Measurements from ENCODE around the gene TSPAN15.
A peak's percentile ranks its signal among the peaks of the same experiment; 100 is the strongest.

TSPAN15 gene

GRCh38 chr10:69416695-69417094, 34.6 kb upstream of the TSPAN15 start, which contains the start of gene TACR2:
TACR2 (minus strand) TSS chr10:69416918; CDS start chr10:69416323, 595 bp downstream.
- DNase-seq, result peak in 2 of 56 donors; percentile 10 to 19

DNA sequence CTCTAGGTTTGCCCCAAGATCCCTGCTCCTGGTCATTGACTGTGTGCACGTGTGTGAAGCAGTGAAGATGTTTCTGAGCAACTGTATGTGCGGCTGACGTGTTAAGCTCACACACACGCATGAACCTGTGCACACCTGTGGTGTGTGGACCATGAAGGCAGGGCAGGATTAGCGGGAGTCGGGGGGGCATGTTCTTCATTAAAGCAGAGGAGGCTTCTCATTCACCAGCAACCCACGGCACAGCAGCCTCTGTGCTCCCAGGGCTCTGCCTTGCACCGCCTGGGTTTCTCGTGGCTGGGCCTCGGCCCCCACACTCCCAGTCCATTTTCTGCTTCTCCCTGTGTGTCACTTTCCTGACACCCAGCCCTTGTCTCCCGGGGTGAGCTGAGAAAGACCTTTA, 33.7 kb upstream of the TSPAN15 start:
- no peak for DNase-seq

DNA sequence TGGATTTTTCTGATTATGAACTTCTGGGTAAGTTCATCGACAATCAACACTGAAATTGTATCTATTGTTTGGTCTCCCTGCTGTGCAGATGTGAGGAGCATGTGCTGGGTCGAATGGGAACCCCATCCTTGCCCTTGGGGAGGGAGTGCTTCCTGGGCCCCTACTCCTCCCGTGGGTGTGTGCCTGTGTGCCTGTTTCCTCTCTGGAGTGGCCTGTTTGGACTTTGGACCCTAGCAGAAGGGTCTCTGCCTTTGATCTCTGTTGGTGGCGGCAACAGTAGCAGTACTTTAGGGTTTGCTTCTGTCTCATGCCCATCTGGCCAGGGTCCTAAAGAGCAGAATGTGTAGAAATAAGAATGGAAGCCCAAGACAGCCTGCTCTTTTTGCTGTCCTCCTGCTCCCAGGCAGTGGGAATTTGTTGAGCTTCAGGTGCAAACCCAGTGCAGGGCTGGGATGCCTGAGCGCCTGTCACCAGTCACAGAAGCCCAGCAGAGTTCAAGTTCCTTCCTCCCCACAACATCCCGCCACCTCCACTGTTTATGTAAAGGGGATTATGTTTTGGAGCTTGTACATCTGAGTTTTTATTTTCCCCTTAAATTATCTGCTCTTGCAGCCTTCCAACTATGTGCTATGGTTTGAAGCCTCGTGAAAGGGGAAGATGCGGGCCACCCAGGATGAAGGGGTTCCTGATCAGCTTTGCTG, 33.1 kb upstream of the TSPAN15 start:
- DNase-seq, result no peak

- DNase-seq, result no peak
Observed at GRCh38 chr10:69419096-69419743, 32.0 kb upstream of the TSPAN15 start.

GRCh38 chr10:69419744-69420126, 31.5 kb upstream of the TSPAN15 start:
- no peak for DNase-seq

DNA sequence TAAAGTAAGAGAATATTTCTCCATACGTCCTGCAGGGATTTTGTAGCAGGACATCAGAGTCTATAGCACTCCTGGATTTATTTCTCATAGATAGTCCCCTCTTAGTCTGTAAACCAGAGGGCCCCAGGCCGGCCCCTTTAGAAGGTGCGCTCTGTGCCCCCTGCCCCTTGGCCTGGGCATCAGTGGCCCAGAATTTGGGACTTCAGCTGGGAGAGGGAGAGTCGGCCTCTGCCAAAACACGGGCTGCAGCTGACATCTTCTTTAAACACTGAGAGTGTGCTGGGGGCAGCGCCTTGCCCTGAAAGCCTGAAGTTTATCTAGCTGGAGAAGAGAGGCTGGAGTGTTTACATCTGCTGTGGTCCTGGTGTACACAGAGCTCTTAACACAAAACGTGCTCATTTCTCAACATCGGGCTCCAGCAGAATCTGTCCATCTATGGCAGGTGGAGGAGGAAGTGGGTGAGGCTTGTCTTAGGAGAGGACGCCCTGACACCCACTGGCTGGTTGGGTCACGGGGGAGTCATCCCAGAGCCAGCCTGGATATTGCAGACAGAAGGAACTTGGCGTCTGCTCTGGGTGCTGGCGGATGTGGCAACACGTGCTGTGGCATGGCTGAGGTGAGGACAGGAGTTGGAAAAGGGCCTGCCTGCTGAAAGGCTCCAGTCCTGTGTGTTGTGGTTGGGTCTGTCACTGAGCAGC, 29.5 kb upstream of the TSPAN15 start:
- DNase-seq, result no peak

DNA sequence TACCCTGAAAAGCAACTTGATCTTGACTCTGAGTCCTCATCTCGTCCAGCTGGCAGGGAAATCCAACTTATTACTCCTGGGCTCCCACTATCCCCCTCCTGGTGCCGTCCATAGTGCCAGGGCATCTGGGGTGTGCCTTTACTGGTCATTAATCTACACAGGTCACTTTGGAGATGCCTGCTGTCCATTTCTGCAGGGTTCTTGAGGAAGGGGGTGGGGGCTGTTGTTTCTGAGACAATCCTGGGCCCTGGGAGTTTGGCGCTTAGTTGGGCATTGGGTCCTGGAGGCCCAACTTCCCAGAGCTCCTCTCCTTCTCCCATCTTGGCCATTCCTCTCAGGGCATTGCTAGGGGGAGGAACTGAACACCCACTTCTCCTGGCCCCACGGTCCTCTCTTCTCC, 28.6 kb upstream of the TSPAN15 start:
- DNase-seq, result no peak

- DNase-seq, result no peak
Observed at GRCh38 chr10:69425041-69425440, 26.2 kb upstream of the TSPAN15 start.

- no peak for DNase-seq
Observed at GRCh38 chr10:69425511-69426298, 25.6 kb upstream of the TSPAN15 start.

DNA sequence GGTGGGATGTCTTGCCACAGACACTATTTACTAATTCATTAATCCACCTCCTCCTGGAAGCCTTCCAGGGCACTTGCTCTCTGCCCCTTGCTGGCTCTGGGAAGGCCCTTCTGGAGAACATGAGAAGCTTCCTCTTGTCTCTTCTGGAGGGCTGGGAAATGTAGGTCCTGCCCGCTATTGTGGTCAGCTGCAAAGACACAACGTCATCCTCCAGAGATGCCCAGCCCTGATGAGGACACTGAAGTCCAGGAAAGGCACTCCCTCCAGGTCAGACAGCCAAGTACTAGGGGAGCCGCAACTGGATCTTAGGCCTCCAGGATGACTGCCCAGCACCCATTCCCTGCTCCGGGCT, 24.9 kb upstream of the TSPAN15 start:
- DNase-seq, result no peak

DNA sequence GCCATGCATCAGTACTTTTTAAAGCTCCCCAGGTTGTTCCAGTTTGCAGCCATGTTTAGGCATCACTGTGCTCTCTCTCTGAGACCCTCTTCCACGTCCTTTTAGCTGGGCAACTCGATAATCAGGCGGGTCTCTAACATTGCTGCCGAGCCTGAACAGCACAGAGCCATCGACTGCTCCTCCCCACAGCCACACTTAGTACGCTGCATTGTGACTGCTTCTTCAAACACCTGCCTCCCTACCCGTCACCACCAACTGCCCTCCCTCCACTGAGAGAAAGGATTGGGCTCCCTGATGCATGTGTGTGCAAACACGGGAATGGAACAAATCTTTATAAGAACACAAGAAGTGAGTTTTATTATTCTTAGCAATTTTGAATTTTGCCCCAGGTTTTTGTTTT, 23.1 kb upstream of the TSPAN15 start:
- no peak for DNase-seq

DNA sequence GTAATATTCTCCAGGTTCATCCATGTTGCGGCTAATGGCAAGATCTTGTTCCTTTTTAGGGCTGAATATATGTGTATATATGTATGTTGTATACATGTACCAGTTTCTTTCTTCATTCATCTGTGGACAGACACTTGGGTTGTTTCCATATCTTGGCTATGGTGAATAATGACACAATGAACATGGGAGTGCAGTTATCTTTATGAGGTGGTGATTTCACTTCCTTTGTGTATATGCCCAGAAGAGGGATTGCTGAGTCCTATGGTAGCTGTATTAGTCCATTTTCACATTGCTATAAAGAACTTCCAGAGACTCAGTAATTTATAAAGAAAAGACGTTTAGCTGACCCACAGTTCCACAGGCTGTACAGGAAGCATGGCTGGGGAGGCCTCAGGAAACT, 17.1 kb upstream of the TSPAN15 start:
- DNase-seq, result no peak

GRCh38 chr10:69434926-69435325, 16.3 kb upstream of the TSPAN15 start:
- DNase-seq, result no peak

DNA sequence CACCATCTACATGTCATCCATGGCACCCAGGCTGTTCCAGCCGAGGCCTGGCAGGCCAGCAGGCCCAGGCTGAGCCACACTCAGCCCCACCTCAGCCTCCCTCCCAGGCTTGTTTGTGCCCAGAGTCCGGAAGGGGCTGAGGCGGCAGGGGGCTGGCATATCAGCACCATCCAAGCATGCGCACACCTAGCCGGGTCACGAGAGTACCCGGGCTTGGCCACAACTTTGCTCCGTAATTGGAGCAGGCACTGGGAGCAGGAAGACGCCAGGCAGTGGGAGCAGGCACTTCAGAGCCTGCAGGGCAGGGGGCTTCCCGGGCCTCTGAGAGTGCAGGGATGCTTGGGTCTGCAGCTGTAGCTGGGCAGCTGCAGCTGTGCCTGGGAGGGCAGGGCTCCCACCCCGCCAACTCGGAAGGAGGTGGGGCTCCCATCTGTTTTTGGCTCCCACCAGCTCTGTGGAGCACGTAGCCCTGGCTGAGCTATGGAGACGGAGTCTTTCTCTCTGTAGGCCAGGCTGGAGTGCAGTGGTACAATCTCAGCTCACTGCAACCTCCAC, 15.2 kb upstream of the TSPAN15 start:
- no peak for DNase-seq

DNA sequence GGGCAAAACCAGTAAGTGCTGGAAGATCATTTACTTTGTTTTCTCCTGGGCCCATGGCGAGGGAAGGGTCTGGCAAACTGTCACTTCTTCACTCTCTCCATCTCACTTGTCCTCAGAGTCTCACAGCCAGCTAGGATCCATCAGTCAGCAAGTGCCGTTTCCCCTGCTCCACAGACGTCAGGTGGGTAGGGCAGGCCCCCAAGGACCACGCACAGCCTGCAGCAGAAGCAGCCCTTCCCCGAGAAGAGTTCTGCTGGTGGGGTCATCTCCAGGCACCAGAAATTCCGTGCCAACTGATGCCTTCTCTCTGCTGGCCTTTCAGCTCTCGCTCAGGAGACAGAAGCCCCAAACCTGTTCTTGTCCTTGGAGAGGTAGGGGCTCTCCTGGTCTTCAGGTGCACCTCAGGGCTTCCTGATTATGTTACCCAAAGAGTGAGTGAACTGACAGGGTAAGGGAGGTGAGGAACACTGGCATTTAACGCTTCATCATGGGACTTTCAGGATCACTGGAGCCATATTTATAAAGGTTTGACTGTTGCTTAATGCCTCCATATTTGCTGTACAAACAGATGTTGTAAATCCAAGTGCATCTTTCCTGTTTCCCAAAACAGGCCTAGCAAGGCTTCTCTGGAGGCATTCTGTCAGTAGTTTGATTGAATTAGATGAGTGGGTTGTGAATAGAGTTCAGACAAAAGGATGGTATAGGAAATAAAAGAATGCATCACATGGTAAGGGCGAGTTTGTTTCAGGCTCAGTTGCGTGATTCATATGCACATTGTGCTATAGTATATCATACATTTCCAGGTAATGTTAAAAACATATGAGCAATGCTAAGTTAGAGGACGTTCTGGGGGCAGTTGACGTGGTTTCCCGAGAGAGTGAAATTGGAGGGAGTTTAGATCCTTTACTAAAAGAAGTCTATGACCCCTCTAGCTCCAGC, 13.7 kb upstream of the TSPAN15 start:
- no peak for DNase-seq

GRCh38 chr10:69438536-69439349, 12.5 kb upstream of the TSPAN15 start:
- no peak for DNase-seq

GRCh38 chr10:69439350-69439739, 11.9 kb upstream of the TSPAN15 start:
- peak in 27 of 56 donors; percentile 8 to 61 (median 32) for DNase-seq

DNA sequence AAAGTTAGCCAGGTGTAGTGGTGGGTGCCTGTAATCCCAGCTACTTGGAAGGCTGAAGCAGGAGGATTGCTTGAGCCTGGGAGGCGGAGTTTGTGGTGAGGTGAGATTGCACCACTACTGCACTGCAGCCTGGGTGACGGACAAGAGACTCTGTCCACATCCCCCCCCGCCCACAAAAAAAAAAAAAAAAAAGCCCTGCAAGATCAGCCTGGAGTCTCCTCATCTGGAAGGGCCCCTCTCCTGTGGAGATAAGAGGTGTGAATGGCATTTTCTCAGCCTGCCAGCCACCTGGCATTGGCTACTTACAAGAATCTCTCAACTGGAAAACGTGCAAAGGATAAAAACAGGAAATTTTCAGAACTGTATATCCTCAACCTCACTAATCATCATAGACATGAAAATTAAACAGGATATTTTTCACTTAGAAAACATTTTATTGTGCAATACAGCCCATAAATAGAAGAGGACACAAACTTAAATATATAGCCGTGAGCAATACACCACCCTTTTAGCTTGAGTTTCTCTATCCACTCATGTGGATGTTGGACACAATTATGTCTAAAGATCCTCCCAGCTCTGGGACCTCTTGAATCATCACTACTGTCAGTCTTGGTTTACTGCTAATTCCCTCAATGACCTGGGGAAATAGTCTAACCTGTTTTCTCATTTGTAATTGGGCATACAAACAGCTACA, 11.3 kb upstream of the TSPAN15 start:
- no peak for DNase-seq

DNA sequence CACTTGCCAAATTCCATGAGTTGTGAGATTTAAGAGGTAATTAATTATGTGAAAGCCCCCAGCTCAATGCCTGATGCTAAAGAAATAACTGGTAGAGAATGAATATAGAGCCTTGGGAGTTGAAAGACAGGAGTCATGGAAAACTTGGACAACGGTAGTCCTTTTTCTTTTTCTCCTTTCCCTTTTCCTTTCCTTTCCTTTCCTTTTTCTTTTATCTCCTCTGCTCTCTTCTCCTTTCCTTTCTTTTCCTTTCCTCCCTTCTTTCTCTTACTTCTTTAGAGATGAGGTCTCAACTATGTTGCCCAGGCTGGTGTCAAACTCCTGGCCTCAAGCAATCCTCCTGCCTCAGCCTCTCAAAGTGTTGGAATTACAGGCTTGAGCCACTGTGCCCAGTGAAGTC, 7.9 kb upstream of the TSPAN15 start:
- DNase-seq, result no peak

Data from amygdala (tissue), 56 donors.